Prostate gland (tissue), 2 donors: ENCODE measurements around the gene MT1HL1. TPM values are rescaled to one million over a fixed set of nuclear protein-coding genes. Genes with fewer than 3 reads are reported as not detected.

Experiments
- DNase-seq: peaks from one replicate; pipeline ENCODE4 v3.0.0-alpha.2; 2019; ENCODE audit warnings: low spot score
- H3K27ac ChIP-seq, 2 donors: fragments of 200-600 bp; sonication (generic); 2 replicates each; pipeline ENCODE4 v1.5.1; 2017 to 2019
- H3K27me3 ChIP-seq: fragments of 200-600 bp; sonication (generic); replicated peaks from 2 replicates; pipeline ENCODE4 v1.5.1; 2019; ENCODE audit not compliant: insufficient read depth
- H3K36me3 ChIP-seq, 2 donors: fragments of 200-600 bp; sonication (generic); 1 replicate in 1 of 2; 2 replicates in 1 of 2; pipeline versions ENCODE4 v1.5.1 to v1.8.1; 2017 to 2019
- H3K4me1 ChIP-seq: fragments of 200-600 bp; sonication (generic); replicated peaks from 2 replicates; pipeline ENCODE4 v1.5.1; 2019
- H3K4me3 ChIP-seq, 2 donors: fragments of 200-600 bp; sonication (generic); 2 replicates each; pipeline ENCODE4 v1.5.1; 2017 to 2019
- H3K9me3 ChIP-seq: fragments of 200-600 bp; sonication (generic); 2 replicates; pipeline ENCODE4 v1.5.1; 2017
- POLR2A ChIP-seq: fragments of 450-650 bp; IDR thresholded peaks from one replicate; pipeline ENCODE4 v1.6.1; 2016; ENCODE audit warnings: antibody characterized with exemption, mild to moderate bottlenecking
- POLR2AphosphoS5 ChIP-seq: sonication (generic); formaldehyde crosslinking; IDR thresholded peaks from one replicate; pipeline ENCODE4 v1.6.1; 2017; ENCODE audit warnings: antibody characterized with exemption
- whole genome bisulfite sequencing: methylation state at CpG from one replicate; pipeline ENCODE4 v1.1.5; 2018; 5-methylcytosine and 5-hydroxymethylcytosine counted together
- intact Hi-C: fragments of 100-400 bp; cut with DNase I; formaldehyde crosslinking; loops from one replicate; pipeline ENCODE4 v1.14.2; 2022
- total RNA-seq, 2 donors: library from RNA; depleted of rRNA; stranded (reverse); fragments of >200 nt; gene quantifications; one replicate each; pipeline ENCODE4 v1.1.0, GENCODE V29; 2016
- TF ChIP-seq, protein P1 (sequence below), 4 experiments: fragments of 200-600 bp in 2 of 4; fragments of 450-650 bp in 2 of 4; sonication (generic) in 2 of 4; IDR thresholded peaks; 1 replicate in 3 of 4; 2 replicates in 1 of 4; pipeline ENCODE4 v1.5.1; 2016 to 2019; ENCODE audit warnings: antibody characterized with exemption in 4 of 4, mild to moderate bottlenecking in 2 of 4, moderate library complexity in 2 of 4

MT1HL1 gene
- total RNA-seq, 2 donors from 2014 or later = not detected

- no peaks in the 10 kb centered on the region for H3K36me3 ChIP-seq
- no peak overlapping the region for H3K4me3 ChIP-seq
- intact Hi-C loops = no loop called here
- DNase-seq = no peak
- 95% methylated on average over 1 of the region's 1 CpG for WGBS
- H3K9me3 ChIP-seq = no peaks in the 10 kb centered on the region
- no peak overlapping the region for H3K27ac ChIP-seq
- H3K4me1 ChIP-seq = no peaks in the 10 kb centered on the region
- H3K27me3 ChIP-seq = no peaks in the 10 kb centered on the region
- TF ChIP-seq POLR2AphosphoS5 (no peak), POLR2A (no peak)
- TF ChIP-seq, protein P1, sequence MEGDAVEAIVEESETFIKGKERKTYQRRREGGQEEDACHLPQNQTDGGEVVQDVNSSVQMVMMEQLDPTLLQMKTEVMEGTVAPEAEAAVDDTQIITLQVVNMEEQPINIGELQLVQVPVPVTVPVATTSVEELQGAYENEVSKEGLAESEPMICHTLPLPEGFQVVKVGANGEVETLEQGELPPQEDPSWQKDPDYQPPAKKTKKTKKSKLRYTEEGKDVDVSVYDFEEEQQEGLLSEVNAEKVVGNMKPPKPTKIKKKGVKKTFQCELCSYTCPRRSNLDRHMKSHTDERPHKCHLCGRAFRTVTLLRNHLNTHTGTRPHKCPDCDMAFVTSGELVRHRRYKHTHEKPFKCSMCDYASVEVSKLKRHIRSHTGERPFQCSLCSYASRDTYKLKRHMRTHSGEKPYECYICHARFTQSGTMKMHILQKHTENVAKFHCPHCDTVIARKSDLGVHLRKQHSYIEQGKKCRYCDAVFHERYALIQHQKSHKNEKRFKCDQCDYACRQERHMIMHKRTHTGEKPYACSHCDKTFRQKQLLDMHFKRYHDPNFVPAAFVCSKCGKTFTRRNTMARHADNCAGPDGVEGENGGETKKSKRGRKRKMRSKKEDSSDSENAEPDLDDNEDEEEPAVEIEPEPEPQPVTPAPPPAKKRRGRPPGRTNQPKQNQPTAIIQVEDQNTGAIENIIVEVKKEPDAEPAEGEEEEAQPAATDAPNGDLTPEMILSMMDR (IDR thresholded peaks at IDR 0.05) = no peak
These were observed 9.8 kb downstream of the MT1HL1 start for GRCh38 chr1:236994450-236994849.

GRCh38 chr1:236992449-236992848, 11.8 kb downstream of the MT1HL1 start:
- 79% methylated on average over 8 of the region's 8 CpGs for WGBS
- Histone ChIP-seq H3K4me3 (no peak overlapping the region), H3K36me3 (no peaks in the 10 kb centered on the region), H3K9me3 (no peaks in the 10 kb centered on the region), H3K27ac (no peak overlapping the region), H3K27me3 (no peaks in the 10 kb centered on the region), H3K4me1 (no peaks in the 10 kb centered on the region)
- DNase-seq = no peak
- TF ChIP-seq POLR2A (no peak), POLR2AphosphoS5 (no peak)
- TF ChIP-seq, protein P1 (IDR thresholded peaks at IDR 0.05) = no peak
- intact Hi-C loops = no loop called here

DNA sequence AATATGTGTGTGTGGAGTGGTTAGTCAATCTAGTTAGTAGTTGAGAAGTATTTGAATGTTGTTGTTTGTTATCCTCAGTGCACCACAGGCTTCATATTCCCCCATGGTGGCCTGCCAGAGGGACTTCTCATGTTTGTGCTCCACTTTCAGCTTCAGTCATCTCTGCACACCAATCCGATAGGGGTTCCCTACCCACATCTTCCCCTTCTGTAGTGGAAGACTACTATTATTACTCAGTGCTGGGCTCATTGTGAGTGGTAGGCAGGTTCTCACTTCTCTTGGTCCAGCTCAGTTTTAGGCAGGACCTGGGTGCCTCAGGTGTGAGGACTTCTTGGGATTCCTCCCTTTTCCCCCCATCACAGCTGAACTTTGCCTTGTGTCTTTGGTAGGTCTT, 14.2 kb downstream of the MT1HL1 start:
- TF ChIP-seq POLR2AphosphoS5 (no peak), POLR2A (no peak)
- TF ChIP-seq, protein P1 (IDR thresholded peaks at IDR 0.05) = no peak
- Histone ChIP-seq H3K4me3 (no peak overlapping the region), H3K36me3 (no peaks in the 10 kb centered on the region), H3K9me3 (no peaks in the 10 kb centered on the region), H3K27me3 (no peaks in the 10 kb centered on the region), H3K27ac (no peak overlapping the region), H3K4me1 (no peaks in the 10 kb centered on the region)
- 0% methylated on average over 1 of the region's 1 CpG for WGBS
- intact Hi-C loops = no loop called here
- DNase-seq = no peak

- no peak for DNase-seq
- whole genome bisulfite sequencing = 81% methylated on average over 3 of the region's 3 CpGs
- intact Hi-C loops = no loop called here
- Histone ChIP-seq H3K4me1 (no peaks in the 10 kb centered on the region), H3K27ac (no peak overlapping the region), H3K9me3 (no peaks in the 10 kb centered on the region), H3K4me3 (no peak overlapping the region), H3K27me3 (no peaks in the 10 kb centered on the region), H3K36me3 (no peaks in the 10 kb centered on the region)
- TF ChIP-seq POLR2AphosphoS5 = no peak
- TF ChIP-seq, protein P1 (IDR thresholded peaks at IDR 0.05) = no peak
- TF ChIP-seq POLR2A = no peak
These were observed 14.8 kb downstream of the MT1HL1 start for GRCh38 chr1:236989290-236990051.

DNA sequence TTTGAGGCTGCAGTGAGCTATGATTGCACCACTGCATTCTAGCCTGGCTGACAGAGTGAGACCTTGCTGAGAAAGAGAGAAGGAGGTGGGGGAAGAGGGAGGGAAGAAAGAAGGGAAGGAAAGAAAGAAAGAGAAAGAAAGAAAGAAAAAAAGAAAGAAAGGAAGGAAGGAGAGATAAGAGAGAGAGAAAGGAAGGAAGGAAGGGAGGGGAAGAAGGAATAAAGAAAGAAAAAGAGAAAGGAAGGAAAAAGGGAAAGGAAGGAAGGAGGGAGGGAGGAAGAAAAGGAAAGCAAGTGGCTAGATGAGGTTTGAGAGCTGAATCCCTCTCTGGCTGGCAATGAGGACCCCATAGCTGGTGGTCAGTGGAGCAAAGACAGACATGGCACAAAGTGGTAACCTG, 20.4 kb downstream of the MT1HL1 start:
- Histone ChIP-seq H3K4me1 (no peaks in the 10 kb centered on the region), H3K27me3 (no peaks in the 10 kb centered on the region), H3K4me3 (no peak overlapping the region), H3K36me3 (no peaks in the 10 kb centered on the region), H3K9me3 (no peaks in the 10 kb centered on the region), H3K27ac (no peak overlapping the region)
- no peak for DNase-seq
- intact Hi-C loops = no loop called here
- TF ChIP-seq POLR2A = no peak
- TF ChIP-seq, protein P1 (IDR thresholded peaks at IDR 0.05) = no peak
- no peak for TF ChIP-seq POLR2AphosphoS5
